ENCODE data around the gene RNGTT.

The RNGTT gene

DNA sequence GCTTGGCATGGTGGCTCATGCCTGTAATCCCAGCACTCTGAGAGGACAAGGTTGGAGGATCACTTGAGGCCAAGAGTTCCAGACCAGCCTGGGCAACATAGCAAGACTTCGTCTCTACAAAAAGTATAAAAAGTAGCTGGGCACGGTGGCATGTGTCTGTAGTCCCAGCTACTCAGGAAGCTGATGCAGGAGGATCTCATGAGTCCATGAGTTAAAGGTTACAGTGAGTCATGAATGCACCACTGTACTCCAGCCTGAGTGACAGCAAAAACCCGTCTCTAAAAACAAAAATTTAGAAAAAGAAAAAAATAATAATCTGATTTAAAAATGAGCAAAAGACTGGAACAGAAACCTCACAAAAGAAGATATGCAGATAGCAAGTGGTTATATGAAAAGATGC, 279.7 kb downstream of the RNGTT start:
- no peak for TF ChIP-seq TAF1 (IDR thresholded peaks at IDR 0.05; ENCODE audit: borderline replicate concordance, low read depth, low read length)
- TF ChIP-seq POLR2A (IDR thresholded peaks at IDR 0.05; ENCODE audit: low read depth, low read length) = no peak
- TF ChIP-seq POLR2AphosphoS5 (IDR thresholded peaks at IDR 0.05; ENCODE audit: low read depth, low read length) = no peak
- no peak for DNase-seq (ENCODE audit: insufficient read length)
- no peak for FAIRE-seq

DNA sequence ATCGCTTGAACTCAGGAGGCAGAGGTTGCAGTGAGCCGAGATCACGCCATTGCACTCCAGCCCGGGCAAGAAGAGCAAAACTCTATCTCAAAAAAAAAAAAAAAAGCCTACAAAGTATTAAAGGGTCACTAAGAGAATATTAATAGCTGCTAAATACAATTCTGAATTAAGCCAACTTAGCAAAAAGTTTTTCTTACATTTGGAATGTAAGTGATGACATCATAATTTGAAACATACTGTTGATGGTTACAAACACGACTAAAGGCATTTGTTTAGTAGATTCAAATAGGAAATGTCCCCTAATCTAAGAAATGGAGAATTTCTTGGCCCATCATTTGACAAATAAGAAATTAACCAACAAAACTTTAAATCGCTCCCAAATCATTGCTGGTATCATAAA, 282.8 kb downstream of the RNGTT start:
- TF ChIP-seq TAF1 (IDR thresholded peaks at IDR 0.05; ENCODE audit: borderline replicate concordance, low read depth, low read length) = no peak
- no peak for TF ChIP-seq POLR2A (IDR thresholded peaks at IDR 0.05; ENCODE audit: low read depth, low read length)
- no peak for TF ChIP-seq POLR2AphosphoS5 (IDR thresholded peaks at IDR 0.05; ENCODE audit: low read depth, low read length)
- DNase-seq (ENCODE audit: insufficient read length) (no peak), FAIRE-seq (no peak)

GRCh38 chr6:88679841-88680240, 283.6 kb downstream of the RNGTT start:
- TF ChIP-seq POLR2A (IDR thresholded peaks at IDR 0.05; ENCODE audit: low read depth, low read length) (no peak), TAF1 (IDR thresholded peaks at IDR 0.05; ENCODE audit: borderline replicate concordance, low read depth, low read length) (no peak), POLR2AphosphoS5 (IDR thresholded peaks at IDR 0.05; ENCODE audit: low read depth, low read length) (no peak)
- DNase-seq (ENCODE audit: insufficient read length) (no peak), FAIRE-seq (no peak)

DNA sequence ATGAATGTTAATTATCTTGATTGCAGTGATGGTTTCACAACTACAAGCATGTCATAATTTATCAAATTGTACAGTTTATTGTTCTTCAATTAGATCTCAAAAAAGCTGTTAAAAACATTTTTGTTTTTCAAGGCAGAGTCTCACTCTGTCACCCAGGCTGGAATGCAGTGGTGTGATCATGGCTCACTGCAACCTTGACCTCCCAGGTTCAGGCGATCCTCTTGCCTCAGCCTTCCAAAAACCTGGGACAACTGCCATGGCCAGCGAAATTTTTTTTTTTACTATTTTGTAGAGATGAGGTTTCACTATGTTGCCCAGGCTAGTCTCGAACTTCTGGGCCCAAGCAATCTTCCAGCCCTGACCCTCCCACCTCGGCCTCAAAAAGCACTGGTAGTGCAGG, 286.1 kb downstream of the RNGTT start:
- TF ChIP-seq POLR2A (IDR thresholded peaks at IDR 0.05; ENCODE audit: low read depth, low read length) (no peak), TAF1 (IDR thresholded peaks at IDR 0.05; ENCODE audit: borderline replicate concordance, low read depth, low read length) (no peak), POLR2AphosphoS5 (IDR thresholded peaks at IDR 0.05; ENCODE audit: low read depth, low read length) (no peak)
- DNase-seq (ENCODE audit: insufficient read length) = no peak

GRCh38 chr6:88671624-88672023, 291.8 kb downstream of the RNGTT start:
- TF ChIP-seq POLR2AphosphoS5 (IDR thresholded peaks at IDR 0.05; ENCODE audit: low read depth, low read length) (no peak), TAF1 (IDR thresholded peaks at IDR 0.05; ENCODE audit: borderline replicate concordance, low read depth, low read length) (no peak), POLR2A (IDR thresholded peaks at IDR 0.05; ENCODE audit: low read depth, low read length) (no peak)
- FAIRE-seq (no peak), DNase-seq (ENCODE audit: insufficient read length) (no peak)

More for the DNA sequence above, 286.1 kb downstream of the RNGTT start:
- FAIRE-seq = no peak

DNA sequence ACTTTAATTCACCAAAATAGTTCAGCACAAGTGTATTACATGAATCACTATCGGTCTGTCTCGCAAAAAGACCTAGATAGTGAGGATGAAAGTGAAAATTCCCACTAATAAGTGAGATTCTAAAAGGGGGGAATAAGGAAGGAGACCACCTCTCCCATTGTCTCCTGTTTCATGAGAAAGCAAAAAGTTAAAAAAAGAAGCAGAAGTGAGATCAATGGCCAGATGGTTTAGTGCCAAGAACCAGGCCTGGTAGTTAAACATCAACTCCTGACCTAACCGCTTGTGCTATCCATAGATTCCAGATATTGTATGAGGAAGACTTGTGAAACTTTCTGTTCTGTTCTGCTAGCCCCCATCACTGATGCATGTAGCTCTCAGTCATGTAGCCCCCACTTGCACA, 293.0 kb downstream of the RNGTT start:
- TF ChIP-seq TAF1 (IDR thresholded peaks at IDR 0.05; ENCODE audit: borderline replicate concordance, low read depth, low read length) (no peak), POLR2A (IDR thresholded peaks at IDR 0.05; ENCODE audit: low read depth, low read length) (no peak)
- DNase-seq (ENCODE audit: insufficient read length) = no peak
- no peak for FAIRE-seq

DNA sequence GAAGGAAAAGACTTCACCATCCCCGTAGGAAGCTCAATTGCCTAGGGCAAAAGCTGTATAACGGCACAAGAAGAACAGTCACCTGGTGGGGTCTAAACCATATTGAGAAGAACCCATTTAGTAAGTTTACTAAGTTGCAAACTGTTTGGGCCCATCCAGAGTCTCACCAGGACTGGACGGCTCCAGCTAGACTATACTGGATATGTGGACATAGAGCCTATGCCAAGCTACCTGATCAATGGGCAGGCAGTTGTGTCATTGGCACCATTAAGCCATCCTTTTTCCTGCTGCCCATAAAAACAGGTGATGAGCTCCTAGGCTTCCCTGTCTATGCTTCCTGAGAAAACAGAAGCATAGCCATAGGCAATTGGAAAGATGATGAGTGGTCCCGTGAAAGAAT, 293.9 kb downstream of the RNGTT start:
- FAIRE-seq (no peak), DNase-seq (ENCODE audit: insufficient read length) (no peak)
- no peak for TF ChIP-seq POLR2AphosphoS5 (IDR thresholded peaks at IDR 0.05; ENCODE audit: low read depth, low read length)
- no peak for TF ChIP-seq POLR2A (IDR thresholded peaks at IDR 0.05; ENCODE audit: low read depth, low read length)
- no peak for TF ChIP-seq TAF1 (IDR thresholded peaks at IDR 0.05; ENCODE audit: borderline replicate concordance, low read depth, low read length)

- no peak for TF ChIP-seq POLR2A (IDR thresholded peaks at IDR 0.05; ENCODE audit: low read depth, low read length)
- DNase-seq (ENCODE audit: insufficient read length) (no peak), FAIRE-seq (no peak)
These were observed 296.5 kb downstream of the RNGTT start for GRCh38 chr6:88666901-88667300.

DNA sequence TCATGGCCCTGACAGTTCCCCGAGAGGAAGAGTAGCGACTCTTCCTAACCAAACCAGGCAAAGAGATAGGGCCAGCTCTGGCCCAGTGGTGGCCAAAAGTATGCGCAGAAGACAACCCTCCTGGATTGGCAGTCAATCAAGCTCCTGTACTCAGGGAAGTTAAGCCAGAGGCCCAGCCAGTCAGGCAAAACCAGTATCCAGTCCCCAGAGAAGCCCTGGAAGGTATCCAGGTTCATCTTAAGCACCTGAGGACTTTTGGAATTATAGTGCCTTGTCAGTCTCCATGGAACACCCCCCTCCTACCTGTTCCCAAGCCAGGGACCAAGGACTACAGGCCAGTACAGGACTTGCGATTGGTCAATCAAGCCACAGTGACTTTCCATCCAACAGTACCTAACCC, 298.3 kb downstream of the RNGTT start:
- no peak for FAIRE-seq
- TF ChIP-seq TAF1 (IDR thresholded peaks at IDR 0.05; ENCODE audit: borderline replicate concordance, low read depth, low read length) = no peak
- TF ChIP-seq POLR2A (IDR thresholded peaks at IDR 0.05; ENCODE audit: low read depth, low read length) = no peak
- no peak for TF ChIP-seq POLR2AphosphoS5 (IDR thresholded peaks at IDR 0.05; ENCODE audit: low read depth, low read length)
- DNase-seq (ENCODE audit: insufficient read length) = no peak

- TF ChIP-seq POLR2AphosphoS5 (IDR thresholded peaks at IDR 0.05; ENCODE audit: low read depth, low read length) (no peak), POLR2A (IDR thresholded peaks at IDR 0.05; ENCODE audit: low read depth, low read length) (no peak), TAF1 (IDR thresholded peaks at IDR 0.05; ENCODE audit: borderline replicate concordance, low read depth, low read length) (no peak)
- FAIRE-seq = no peak
- DNase-seq (ENCODE audit: insufficient read length) = no peak
These were observed 299.6 kb downstream of the RNGTT start for GRCh38 chr6:88663801-88664200.

GRCh38 chr6:88662653-88663174, 300.7 kb downstream of the RNGTT start:
- TF ChIP-seq TAF1 (IDR thresholded peaks at IDR 0.05; ENCODE audit: borderline replicate concordance, low read depth, low read length) (no peak), POLR2AphosphoS5 (IDR thresholded peaks at IDR 0.05; ENCODE audit: low read depth, low read length) (no peak), POLR2A (IDR thresholded peaks at IDR 0.05; ENCODE audit: low read depth, low read length) (no peak)
- FAIRE-seq = peak; percentile 14

DNA sequence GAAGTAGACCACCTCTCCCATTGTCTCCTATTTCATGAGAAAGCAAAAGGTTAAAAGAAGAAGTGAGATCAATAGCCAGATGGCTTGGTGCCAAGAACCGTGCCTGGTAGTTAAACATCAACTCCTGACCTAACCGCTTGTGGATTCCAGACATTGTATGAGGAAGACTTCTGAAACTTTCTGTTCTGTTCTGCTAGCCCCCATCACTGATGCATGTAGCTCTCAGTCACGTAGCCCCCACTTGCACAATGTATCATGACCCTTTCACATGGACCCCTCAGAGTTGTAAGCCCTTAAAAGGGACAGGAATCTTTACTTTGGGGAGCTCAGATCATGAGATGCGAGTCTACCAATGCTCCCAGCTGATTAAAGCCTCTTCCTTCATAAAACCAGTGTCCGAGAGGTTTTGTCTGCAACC, 301.2 kb downstream of the RNGTT start:
- DNase-seq (ENCODE audit: insufficient read length) = no peak

More at GRCh38 chr6:88662653-88663174, 300.7 kb downstream of the RNGTT start:
- DNase-seq (ENCODE audit: insufficient read length) = no peak

GRCh38 chr6:88661136-88661535, 302.3 kb downstream of the RNGTT start:
- no peak for TF ChIP-seq POLR2A (IDR thresholded peaks at IDR 0.05; ENCODE audit: low read depth, low read length)
- FAIRE-seq (no peak), DNase-seq (ENCODE audit: insufficient read length) (no peak)

More for the DNA sequence above, 301.2 kb downstream of the RNGTT start:
- TF ChIP-seq POLR2A (IDR thresholded peaks at IDR 0.05; ENCODE audit: low read depth, low read length) (no peak), TAF1 (IDR thresholded peaks at IDR 0.05; ENCODE audit: borderline replicate concordance, low read depth, low read length) (no peak), POLR2AphosphoS5 (IDR thresholded peaks at IDR 0.05; ENCODE audit: low read depth, low read length) (no peak)
- FAIRE-seq = no peak
